Mucosa of descending colon (tissue), 3 donors: ENCODE data around the gene NKX1-1. TPM values are rescaled to one million over a fixed set of nuclear protein-coding genes. Genes with fewer than 3 reads are reported as not detected.

ENCODE experiments used
- ATAC-seq: fragments of 200-7000 bp; cut with Tn5 transposase; one replicate; pipeline ENCODE4 v1.9.1; 2020; ENCODE audit warnings: mild to moderate bottlenecking, moderate library complexity
- DNase-seq, 3 donors: peaks; one replicate each; pipeline ENCODE4 v3.0.0-alpha.2; 2020
- H3K36me3 ChIP-seq: fragments of 200-600 bp; one replicate; pipeline ENCODE4 v1.8.0; 2021; ENCODE audit warnings: low read depth, mild to moderate bottlenecking
- H3K4me1 ChIP-seq: fragments of 200-600 bp; one replicate; pipeline ENCODE4 v1.8.0; 2021; ENCODE audit warnings: low read depth, mild to moderate bottlenecking
- H3K4me3 ChIP-seq: fragments of 200-600 bp; one replicate; pipeline ENCODE4 v1.8.0; 2021; ENCODE audit warnings: mild to moderate bottlenecking
- H3K9me3 ChIP-seq: fragments of 200-600 bp; one replicate; pipeline ENCODE4 v1.8.0; 2021; ENCODE audit warnings: mild to moderate bottlenecking
- intact Hi-C, 2 donors: fragments of 100-400 bp; cut with DNase I in 1 of 2; cut with micrococcal nuclease in 1 of 2; formaldehyde crosslinking; loops; one replicate each; pipeline versions ENCODE4 v1.11.0 to v1.11.1; 2022; cut with DNase I, micrococcal nuclease
- total RNA-seq, 3 donors: library from RNA; stranded (reverse); fragmentation: NEBNext Ultra II Directional in 2 of 3; extraction: Animal tissue kit (Norgen Biotek cat#: 25700) in 2 of 3; gene quantifications; one replicate each; pipeline versions ENCODE4 v1.2.1 to v1.2.4, GENCODE V29; 2021 to 2023
- TF ChIP-seq, protein P1 (sequence below): fragments of 200-600 bp; IDR thresholded peaks from one replicate; pipeline ENCODE4 v1.8.0; 2022; ENCODE audit warnings: antibody characterized with exemption, mild to moderate bottlenecking
- donor health status: DM: no; HTN: no; CAD: no; lungs with moderate emphysema.
- donor health status: DM: no; HTN: no; CAD: no.
- donor health status: DM: no; HTN: yes; CAD: no.

Gene NKX1-1
- total RNA-seq, 3 donors from 2014 or later, result not detected

DNA sequence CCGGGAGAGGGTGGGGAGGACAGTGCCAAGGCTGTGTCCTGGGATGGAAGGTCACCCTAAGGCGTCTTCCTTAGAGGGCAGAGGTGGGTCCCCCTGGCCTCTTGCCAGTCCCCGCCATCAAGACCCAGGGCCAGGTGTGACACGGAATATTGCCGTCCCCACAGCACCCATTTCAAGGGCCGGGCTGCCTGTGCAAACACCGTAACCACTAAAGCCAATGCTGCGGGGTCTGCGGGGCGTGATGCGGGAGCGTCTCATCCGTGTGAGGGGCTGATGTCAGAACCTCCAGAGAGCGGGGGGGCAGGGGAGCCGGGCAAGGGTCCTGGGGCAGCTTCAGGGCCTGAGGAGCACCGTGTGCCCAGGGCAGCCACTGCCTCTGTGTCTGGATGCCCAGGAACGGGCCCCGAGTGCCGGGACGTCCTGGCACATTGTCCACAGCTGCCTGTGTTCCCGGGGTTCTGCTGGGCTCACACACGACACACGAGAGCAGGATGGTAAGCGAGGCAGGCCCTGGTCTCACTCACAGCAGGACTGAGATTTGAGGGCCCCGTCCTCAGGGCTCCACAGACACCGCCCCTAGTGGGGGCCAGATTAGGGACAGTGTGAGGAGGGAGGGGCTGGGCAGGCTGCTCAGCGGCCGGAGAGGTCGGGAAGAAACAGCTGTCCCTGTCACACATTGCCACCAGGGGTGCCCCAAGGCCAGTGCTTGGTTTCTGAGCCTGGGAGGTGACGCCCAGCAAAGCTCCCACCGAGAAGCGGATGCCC lies 29.2 kb downstream of the NKX1-1 start:
- ATAC-seq, result no peak
- Histone ChIP-seq H3K4me3 (no peak overlapping the region), H3K36me3 (no peaks in the 10 kb centered on the region), H3K4me1 (no peaks in the 10 kb centered on the region), H3K9me3 (no peaks in the 10 kb centered on the region)
- intact Hi-C loops, result no loop called here
- peak in 2 of 3 donors; percentile 16 to 46 for DNase-seq
- TF ChIP-seq, protein P1, sequence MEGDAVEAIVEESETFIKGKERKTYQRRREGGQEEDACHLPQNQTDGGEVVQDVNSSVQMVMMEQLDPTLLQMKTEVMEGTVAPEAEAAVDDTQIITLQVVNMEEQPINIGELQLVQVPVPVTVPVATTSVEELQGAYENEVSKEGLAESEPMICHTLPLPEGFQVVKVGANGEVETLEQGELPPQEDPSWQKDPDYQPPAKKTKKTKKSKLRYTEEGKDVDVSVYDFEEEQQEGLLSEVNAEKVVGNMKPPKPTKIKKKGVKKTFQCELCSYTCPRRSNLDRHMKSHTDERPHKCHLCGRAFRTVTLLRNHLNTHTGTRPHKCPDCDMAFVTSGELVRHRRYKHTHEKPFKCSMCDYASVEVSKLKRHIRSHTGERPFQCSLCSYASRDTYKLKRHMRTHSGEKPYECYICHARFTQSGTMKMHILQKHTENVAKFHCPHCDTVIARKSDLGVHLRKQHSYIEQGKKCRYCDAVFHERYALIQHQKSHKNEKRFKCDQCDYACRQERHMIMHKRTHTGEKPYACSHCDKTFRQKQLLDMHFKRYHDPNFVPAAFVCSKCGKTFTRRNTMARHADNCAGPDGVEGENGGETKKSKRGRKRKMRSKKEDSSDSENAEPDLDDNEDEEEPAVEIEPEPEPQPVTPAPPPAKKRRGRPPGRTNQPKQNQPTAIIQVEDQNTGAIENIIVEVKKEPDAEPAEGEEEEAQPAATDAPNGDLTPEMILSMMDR, result no peak

DNA sequence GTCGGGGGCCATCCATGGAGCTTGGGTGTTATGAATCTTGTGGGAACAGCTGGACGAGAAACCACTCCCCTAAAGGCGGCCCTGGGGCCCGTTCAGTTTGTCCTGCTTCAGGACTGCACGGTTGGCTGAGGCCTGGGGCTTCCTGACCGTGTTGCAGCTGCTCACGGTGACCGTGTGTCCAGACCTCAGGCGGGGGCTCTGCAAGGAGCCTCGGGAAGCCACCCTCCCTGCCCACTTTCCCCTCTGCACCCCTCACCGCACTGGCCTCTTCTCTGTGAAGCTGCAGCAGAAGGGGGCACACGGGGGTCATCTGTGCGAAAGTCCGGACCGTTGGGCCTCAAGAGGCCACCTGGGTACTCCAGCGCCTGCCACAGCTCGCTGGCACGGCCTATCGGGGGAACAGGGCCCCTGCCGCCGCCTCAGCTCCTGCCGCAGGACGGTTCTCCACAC lies 29.8 kb downstream of the NKX1-1 start:
- ATAC-seq, result no peak
- DNase-seq, result no peak
- Histone ChIP-seq H3K36me3 (no peaks in the 10 kb centered on the region), H3K9me3 (no peaks in the 10 kb centered on the region), H3K4me1 (no peaks in the 10 kb centered on the region), H3K4me3 (no peak overlapping the region)
- TF ChIP-seq, protein P1, result no peak
- intact Hi-C loops, result no loop called here

DNA sequence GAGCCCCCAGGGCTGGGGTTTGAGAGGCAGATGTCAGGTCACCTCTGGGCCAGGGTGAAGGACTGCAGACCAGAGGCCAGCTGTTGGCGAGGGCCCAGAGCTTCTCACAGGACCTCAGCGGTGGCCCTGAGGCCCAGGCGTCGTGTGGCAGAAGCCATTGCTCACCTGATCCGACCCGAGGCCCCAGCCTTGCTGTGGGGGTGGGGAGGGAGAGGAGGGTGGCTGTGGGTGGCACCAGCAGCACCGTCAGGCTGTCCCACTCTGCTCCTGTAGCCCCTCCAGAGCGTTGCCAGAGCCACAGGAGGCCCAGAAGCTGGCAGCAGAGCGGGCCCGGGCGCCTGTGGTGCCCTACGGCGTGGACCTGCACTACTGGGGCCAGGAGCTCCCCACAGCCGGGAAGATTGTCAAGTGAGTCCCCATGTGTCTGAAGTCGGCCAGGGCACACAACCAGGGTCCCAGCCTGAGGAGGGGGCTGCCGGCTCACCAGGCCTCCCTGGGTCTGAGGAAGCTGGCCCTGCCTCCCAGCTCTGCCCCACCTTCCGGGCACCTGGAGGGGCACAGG lies 30.4 kb downstream of the NKX1-1 start:
- TF ChIP-seq, protein P1, result no peak
- Histone ChIP-seq H3K4me1 (no peaks in the 10 kb centered on the region), H3K36me3 (no peaks in the 10 kb centered on the region), H3K9me3 (no peaks in the 10 kb centered on the region), H3K4me3 (no peak overlapping the region)
- intact Hi-C loops, result no loop called here
- DNase-seq (peak in 1 of 3 donors; percentile 19), ATAC-seq (no peak)

DNA sequence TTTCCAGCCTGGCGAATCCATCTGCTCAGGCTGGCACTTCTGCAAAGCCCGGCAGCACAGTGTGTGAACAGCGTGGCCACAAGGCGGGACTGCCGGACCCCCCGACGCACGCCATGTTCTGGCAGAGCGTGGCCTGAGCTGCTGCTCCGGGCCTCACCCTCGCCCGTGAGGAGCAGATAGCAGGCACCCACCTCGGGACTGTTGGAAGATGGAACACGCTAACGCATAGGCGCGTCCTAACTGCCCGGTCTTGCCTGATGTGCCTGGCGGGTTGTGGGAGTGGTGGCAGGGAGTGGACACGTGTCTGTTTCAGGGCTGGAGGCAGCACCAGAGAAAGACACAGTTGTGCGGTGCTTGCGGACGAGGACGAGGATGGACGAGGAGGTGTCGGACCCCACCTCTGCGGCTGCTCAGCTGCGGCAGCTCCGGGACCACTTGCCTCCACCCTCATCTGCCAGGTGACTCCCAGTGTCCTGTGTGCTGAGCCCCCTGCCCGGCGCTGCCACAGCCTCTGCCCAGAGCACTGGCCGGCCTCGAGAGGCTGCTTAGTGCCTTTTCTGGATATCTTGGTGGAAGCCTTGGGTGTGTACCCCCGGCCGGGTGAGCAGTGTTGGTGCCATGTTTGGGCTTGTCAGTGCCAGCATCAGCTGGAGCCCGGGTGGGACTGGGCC lies 31.1 kb downstream of the NKX1-1 start:
- peak in 2 of 3 donors; percentile 9 to 36 for DNase-seq
- TF ChIP-seq, protein P1, result no peak
- ATAC-seq, result no peak
- Histone ChIP-seq H3K4me1 (no peaks in the 10 kb centered on the region), H3K9me3 (no peaks in the 10 kb centered on the region), H3K36me3 (no peaks in the 10 kb centered on the region), H3K4me3 (no peak overlapping the region)
- intact Hi-C loops, result no loop called here

DNA sequence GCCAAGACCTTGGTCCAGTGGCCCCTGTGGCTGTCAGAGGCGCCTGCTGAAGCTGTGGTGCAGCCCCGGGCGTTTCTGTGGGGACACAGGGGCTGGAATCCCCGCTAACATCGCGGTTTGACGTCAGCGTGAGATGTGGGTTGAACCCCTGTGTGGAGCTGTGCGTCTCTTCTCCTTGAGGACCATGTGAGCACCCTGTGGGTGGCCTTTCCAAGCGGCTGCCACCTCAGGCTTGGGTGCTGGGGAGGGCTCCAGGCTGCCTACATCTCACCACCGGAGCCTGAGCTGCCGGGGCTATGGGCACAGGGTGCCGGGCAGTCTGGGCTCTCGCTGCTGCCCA lies 31.6 kb downstream of the NKX1-1 start:
- no peak overlapping the region for H3K4me3 ChIP-seq
- TF ChIP-seq, protein P1, result no peak
- H3K4me1 ChIP-seq, result no peaks in the 10 kb centered on the region
- H3K36me3 ChIP-seq, result no peaks in the 10 kb centered on the region
- H3K9me3 ChIP-seq, result no peaks in the 10 kb centered on the region
- DNase-seq (no peak), ATAC-seq (no peak)
- intact Hi-C loops, result no loop called here
